T47D (cell line): ENCODE measurements around the gene OR10K1.

ENCODE experiments used
- DNase-seq, 2 experiments: peaks; one replicate each; pipeline versions ENCODE4 v3.0.0 to v3.0.0-alpha.2; 2011 to 2012; ENCODE audit warnings: low read depth in 1 of 2, low spot score in 1 of 2
- JUND ChIP-seq: IDR thresholded peaks from 2 replicates; pipeline ENCODE4 v1.6.1; 2012; ENCODE audit warnings: low read depth
- in situ Hi-C: cut with HindIII; loops from 2 replicates; pipeline ENCODE4 v1.10.0; 2016; ENCODE audit warnings: low sequenced_read_pairs, low pct_unique_long_range_greater_than_20kb

The OR10K1 gene

GRCh38 chr1:158491316-158491715 is 29.7 kb downstream of the OR10K1 start:
- in situ Hi-C loops = no loop called here
- DNase-seq = no peak
- TF ChIP-seq JUND = no peak

GRCh38 chr1:158493054-158493453 is 31.4 kb downstream of the OR10K1 start:
- TF ChIP-seq JUND = no peak
- DNase-seq = no peak
- in situ Hi-C loops = no loop called here

GRCh38 chr1:158494796-158495195 is 33.2 kb downstream of the OR10K1 start:
- DNase-seq = no peak
- no peak for TF ChIP-seq JUND
- in situ Hi-C loops = no loop called here

GRCh38 chr1:158496374-158496773 is 34.7 kb downstream of the OR10K1 start:
- TF ChIP-seq JUND = no peak
- in situ Hi-C loops = no loop called here
- DNase-seq = peak; percentile 16 to 61

- peak in 1 of 2 experiments; percentile 63 for DNase-seq
- in situ Hi-C loops = no loop called here
- no peak for TF ChIP-seq JUND
Measured at GRCh38 chr1:158506369-158506987, 44.8 kb downstream of the OR10K1 start.

GRCh38 chr1:158507511-158507910 is 45.9 kb downstream of the OR10K1 start:
- in situ Hi-C loops = no loop called here
- no peak for DNase-seq
- TF ChIP-seq JUND = no peak

GRCh38 chr1:158509471-158510156 is 48.0 kb downstream of the OR10K1 start:
- TF ChIP-seq JUND = no peak
- DNase-seq = no peak
- in situ Hi-C loops = no loop called here

- in situ Hi-C loops = no loop called here
- no peak for TF ChIP-seq JUND
- DNase-seq = no peak
Measured at GRCh38 chr1:158516966-158517365, 55.3 kb downstream of the OR10K1 start.
